ENCODE data around the gene PLRG1.
"Not testable (repeated sequence)": the region's sequence is repeated elsewhere in the genome, so short reads cannot be mapped to it uniquely, and the experiment has no call there.

Gene PLRG1

DNA sequence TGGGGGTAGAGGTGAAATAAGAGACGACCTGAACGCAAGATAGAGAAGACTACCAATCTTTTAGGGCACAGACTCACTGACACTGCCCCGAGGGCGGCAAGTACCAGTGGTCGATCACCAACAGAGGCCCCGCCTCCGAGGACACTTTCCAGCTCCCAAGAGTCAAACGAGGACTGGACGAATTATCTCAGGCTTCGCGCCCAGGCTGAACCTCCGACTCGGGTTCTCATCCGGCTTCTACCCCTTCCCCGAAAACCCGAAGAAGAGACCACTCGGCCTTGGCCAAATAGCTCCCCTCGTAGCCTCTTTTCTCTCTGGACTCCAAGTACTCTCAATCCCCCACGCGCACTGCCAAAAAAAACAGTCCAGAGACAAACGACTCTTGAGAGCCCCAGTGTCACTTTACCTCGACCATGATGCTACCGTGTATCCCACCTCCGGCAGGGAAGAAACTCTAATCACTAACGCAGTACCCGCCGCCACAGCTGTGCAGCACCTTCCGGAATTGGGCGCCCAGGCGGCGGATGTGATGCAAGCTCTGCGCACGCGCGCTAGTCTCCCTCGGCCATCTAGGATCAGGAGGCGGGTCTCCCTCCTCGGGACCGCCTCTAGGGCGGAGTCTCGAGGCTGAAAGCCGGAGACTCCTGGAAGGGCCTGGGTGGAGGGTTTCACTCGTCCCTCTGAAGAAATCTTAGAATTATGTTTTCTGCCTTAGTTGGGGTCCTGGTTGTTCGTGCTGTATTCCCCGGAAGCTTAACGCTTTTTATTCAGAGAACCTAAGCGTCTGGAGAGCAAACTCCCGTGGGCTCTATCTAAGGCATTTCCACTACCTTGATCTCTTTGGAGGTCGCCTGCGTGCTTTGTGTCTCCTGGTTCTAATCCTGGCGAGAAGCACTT, at the start of gene PLRG1:
TSS of gene PLRG1 (minus strand) at position 507 of the 897 bp plus-strand sequence. CDS start at position 415, 92 bp downstream.
- peak; percentile 77 to 92 (median 88) for DNase-seq (ENCODE audit: low read depth in 2 of 3, low spot score in 2 of 3)

- no peak for DNase-seq (ENCODE audit: low read depth in 2 of 3, low spot score in 2 of 3)
These were observed 47.9 kb upstream of the PLRG1 start for GRCh38 chr4:154597798-154598774.

GRCh38 chr4:154597281-154597680, 47.1 kb upstream of the PLRG1 start:
- DNase-seq (ENCODE audit: low read depth in 2 of 3, low spot score in 2 of 3), result not testable (repeated sequence)

- DNase-seq (ENCODE audit: low read depth in 2 of 3, low spot score in 2 of 3), result no peak
These were observed 45.6 kb upstream of the PLRG1 start for GRCh38 chr4:154595807-154596206.

GRCh38 chr4:154594343-154594742, 44.1 kb upstream of the PLRG1 start:
- DNase-seq (ENCODE audit: low read depth in 2 of 3, low spot score in 2 of 3), result not testable (repeated sequence)

DNA sequence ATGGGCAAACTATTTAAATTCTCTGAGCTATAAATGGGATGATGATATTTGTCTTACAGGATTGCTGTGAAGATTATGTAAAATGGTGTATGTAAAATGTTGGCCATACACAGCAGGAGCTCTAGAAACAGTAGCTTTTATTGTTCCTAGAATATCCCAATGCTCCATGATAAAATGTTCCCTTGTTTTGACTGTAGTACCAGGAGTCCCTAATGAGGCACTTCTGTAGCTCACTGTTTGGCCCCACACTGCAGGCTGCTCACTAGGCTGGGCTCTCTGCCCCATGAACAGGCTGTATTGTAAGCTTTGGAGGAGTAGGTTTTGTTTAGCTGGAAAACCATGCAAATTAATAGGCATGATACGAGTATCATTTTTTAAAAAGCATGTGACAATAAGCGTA, 43.7 kb upstream of the PLRG1 start:
- no peak for DNase-seq (ENCODE audit: low read depth in 2 of 3, low spot score in 2 of 3)

DNA sequence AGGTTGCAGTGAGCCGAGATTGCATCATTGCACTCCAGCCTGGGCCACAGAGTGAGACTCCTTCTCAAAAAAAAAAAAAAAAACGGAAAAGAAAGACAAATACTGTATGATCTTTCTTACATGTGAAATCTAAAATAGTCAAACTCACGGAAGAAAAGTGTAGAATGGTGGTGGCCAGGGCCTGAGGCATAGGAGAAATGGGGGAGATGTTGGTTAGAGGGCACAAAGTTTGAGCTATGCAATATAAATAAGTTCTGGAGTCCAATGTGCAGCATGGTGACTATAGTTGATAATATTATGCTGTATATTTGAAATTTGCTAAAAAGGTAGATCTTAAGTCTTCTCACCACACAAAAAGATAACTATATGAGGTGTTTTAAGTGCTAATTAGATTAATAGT, 41.7 kb upstream of the PLRG1 start:
- no peak for DNase-seq (ENCODE audit: low read depth in 2 of 3, low spot score in 2 of 3)

- DNase-seq (ENCODE audit: low read depth in 2 of 3, low spot score in 2 of 3), result no peak
These were observed 40.3 kb upstream of the PLRG1 start, which contains the start of gene FGA for GRCh38 chr4:154590329-154591006. FGA (minus strand) TSS chr4:154590742; CDS start chr4:154590687, 55 bp downstream.

DNA sequence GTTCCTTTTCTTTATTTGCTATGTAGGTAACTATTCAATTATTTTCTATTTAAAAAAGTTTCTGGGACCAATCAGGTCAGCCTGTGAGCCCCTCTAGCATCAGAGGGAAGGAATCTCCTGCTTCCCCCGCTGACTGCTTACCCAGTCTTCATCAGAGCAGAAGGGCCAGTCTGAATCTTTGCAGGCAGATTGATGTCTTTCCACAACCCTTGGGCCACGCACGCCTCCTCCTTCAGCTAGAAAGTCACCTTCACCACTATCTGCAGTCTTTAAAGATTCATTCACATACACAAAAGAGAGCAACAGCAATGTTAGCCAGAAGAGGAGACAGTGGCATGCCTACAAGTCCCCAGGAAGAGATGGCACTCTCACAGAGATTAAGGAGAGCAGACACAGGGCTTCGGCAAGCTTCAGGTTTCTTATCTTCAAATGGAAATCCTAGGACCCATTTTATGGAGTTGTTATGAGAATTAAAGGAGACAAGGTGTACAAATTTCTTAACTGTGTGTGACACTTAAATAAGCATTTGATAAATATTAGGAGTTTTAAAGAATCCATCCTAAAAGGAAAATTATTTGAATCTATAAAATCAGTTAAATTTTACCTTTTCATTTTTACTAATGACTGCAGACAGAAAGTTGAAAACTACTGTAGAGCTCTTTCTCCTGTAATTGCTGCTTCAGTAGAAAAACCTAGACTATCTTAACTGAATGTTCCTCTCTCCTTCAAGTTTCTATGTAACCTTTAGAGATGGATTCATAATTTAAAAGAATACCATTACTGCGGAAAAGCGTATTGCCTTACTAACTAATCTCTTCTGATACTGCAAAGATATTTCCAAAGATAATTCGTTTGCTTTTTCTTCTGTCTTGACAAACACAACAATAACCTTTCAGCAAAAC, 39.3 kb upstream of the PLRG1 start:
- no peak for DNase-seq (ENCODE audit: low read depth in 2 of 3, low spot score in 2 of 3)

DNA sequence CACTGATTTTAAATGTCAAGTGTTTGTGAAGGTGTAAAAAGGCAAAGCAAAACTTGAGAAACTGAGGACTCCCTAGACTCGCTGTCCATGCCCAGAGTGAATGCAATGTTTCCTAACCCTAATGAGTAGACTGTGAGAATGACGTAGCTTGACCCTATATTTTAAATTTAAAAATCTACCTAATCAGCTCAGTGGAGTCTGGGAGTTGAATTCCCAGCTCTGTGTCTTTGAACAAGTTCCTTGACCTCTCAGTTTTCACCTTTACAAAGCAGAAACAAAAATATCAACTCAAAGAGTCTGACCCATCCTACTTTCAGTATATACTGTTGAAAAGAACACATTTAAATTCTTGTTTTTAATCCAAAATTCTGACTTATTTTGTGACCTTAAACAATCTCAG, 38.0 kb upstream of the PLRG1 start:
- DNase-seq (ENCODE audit: low read depth in 2 of 3, low spot score in 2 of 3), result no peak

DNA sequence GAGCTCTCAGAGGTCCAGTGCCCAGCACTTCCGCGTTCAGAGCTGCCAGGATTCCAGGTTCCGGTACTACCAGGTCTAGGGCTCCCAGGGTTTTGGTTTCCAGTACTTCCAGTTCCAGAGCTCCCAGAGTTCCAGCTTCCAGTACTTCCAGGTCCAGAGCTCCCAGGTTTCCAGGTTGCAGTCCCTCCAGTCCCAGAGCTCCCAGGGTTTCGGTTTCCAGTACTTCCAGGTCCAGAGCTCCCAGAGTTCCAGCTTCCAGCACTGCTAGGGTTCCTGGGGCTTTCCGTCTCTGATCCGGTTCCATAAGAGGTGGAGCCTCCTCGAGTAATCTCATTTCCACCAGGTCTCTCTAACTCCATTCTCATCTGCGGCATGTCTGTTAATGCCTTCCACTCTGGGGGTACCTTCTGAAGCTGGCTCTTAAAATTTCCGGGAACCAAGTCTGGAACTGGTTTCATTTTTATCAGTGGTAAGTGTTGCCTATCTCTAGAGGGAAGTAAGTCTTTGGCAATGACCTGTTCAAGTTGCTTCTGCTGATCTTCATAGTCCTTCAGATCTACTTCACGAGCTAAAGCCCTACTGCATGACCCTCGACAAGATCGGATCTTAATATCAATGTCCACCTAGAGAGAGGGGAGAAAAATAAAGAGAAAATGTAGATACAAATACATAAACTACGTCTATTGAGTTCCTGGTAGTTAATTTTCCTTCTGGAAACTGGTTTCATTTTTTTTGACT, 36.3 kb upstream of the PLRG1 start:
- DNase-seq (ENCODE audit: low read depth in 2 of 3, low spot score in 2 of 3), result no peak

GRCh38 chr4:154585369-154586018, 35.3 kb upstream of the PLRG1 start:
- no peak for DNase-seq (ENCODE audit: low read depth in 2 of 3, low spot score in 2 of 3)

DNA sequence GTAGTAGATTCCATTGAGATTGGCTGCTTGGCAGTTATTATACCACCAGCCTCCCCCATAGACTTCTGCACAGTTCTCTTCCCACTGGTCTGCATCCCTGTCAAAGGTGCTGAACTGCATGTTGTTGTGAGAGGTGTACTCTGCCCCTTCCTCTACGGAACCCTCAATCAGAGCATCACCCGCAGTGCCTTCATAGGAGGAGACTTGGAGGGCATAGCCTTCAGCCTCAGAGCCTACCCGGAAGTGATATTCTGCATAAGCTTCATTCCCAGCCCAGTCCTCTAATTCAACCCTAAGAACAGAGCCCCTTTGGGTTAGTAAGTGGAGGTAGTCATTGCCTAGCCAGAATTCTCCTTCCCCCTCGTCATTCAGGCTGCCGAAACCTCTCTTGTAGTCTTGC, 34.1 kb upstream of the PLRG1 start:
- no peak for DNase-seq (ENCODE audit: low read depth in 2 of 3, low spot score in 2 of 3)

GRCh38 chr4:154583677-154584076, 33.5 kb upstream of the PLRG1 start:
- DNase-seq (ENCODE audit: low read depth in 2 of 3, low spot score in 2 of 3), result no peak

GRCh38 chr4:154583230-154583629, 33.0 kb upstream of the PLRG1 start:
- DNase-seq (ENCODE audit: low read depth in 2 of 3, low spot score in 2 of 3), result no peak

DNA sequence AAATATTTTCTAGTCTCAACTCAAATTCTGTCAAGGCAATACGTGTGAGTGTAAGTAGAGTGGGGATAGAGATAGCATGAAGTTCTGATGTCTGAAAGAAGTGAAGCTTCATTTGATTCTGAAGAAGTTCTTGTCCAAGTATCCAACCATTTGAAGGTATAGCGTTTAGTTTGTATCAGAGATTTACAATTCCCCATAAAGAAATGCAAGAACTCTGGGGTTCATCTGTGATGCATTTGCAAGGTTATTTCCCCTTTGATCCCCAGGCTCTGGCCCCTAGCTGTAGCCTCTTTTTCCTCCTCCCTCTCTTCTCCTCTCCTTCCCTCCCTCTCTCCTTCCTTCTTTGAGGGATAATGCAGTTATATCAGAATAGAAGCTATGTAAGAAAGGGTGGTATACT, 32.5 kb upstream of the PLRG1 start:
- DNase-seq (ENCODE audit: low read depth in 2 of 3, low spot score in 2 of 3), result no peak

- DNase-seq (ENCODE audit: low read depth in 2 of 3, low spot score in 2 of 3), result no peak
These were observed 29.7 kb upstream of the PLRG1 start for GRCh38 chr4:154579927-154580326.

DNA sequence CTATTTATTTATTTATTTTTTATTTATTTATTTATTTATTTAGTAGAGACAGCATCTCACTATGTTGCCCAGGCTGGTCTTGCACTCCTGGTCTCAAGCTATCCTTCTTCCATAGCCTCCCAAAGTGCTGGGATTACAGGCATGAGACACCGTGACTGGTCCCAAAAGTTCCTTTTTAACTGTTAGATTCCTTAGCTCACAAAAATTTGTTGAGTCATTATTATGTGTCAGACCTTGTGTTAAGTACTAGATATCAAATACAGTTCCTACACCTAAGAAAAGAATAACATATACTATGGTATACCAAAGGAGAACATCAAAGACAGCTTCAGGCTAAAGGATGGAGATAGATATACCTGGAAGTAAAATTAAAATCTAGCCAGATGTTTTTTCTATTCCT, 28.7 kb upstream of the PLRG1 start:
- no peak for DNase-seq (ENCODE audit: low read depth in 2 of 3, low spot score in 2 of 3)

- DNase-seq (ENCODE audit: low read depth in 2 of 3, low spot score in 2 of 3), result no peak
These were observed 27.1 kb upstream of the PLRG1 start for GRCh38 chr4:154577324-154577723.
